Measurements from ENCODE around the gene LHX1. TPM values are rescaled to one million over a fixed set of nuclear protein-coding genes. Genes with fewer than 3 reads are reported as not detected.

Gene LHX1
- total and polyA plus RNA-seq, 4 donors, result not detected

DNA sequence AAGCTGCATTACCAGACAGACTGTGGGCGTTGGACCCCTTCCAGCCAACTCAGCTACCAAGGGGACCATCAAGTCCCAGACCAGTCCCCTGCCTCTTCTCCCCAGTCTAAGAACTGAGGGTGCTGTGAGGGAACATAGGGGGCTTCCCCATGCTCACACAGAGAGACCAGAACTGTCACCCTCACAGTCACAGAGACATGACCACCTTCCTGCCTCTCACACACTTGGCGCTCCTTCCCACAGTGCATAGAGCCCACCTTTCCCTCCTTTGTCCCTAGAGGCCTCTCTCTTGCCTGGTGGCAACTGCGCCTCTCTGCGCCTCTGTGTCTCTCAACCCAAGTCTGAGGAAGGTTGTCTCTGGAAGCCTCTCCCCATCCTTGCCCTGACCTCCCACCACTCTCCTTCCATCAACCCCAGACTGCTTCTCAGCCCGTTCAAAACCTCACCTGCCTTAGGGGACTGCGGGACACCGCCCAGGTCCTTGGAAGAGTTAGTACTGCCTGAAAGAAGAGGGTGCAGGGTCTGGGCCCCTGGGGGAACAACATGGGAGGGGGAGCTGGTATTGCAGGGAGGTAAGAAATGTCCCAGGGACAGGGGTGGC, 6.1 kb upstream of the LHX1 start (continued):
- no peak for TF ChIP-seq FOXA2 (IDR thresholded peaks at IDR 0.05)
- TF ChIP-seq, protein P1, sequence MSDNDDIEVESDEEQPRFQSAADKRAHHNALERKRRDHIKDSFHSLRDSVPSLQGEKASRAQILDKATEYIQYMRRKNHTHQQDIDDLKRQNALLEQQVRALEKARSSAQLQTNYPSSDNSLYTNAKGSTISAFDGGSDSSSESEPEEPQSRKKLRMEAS (IDR thresholded peaks at IDR 0.05), result no peak

DNA sequence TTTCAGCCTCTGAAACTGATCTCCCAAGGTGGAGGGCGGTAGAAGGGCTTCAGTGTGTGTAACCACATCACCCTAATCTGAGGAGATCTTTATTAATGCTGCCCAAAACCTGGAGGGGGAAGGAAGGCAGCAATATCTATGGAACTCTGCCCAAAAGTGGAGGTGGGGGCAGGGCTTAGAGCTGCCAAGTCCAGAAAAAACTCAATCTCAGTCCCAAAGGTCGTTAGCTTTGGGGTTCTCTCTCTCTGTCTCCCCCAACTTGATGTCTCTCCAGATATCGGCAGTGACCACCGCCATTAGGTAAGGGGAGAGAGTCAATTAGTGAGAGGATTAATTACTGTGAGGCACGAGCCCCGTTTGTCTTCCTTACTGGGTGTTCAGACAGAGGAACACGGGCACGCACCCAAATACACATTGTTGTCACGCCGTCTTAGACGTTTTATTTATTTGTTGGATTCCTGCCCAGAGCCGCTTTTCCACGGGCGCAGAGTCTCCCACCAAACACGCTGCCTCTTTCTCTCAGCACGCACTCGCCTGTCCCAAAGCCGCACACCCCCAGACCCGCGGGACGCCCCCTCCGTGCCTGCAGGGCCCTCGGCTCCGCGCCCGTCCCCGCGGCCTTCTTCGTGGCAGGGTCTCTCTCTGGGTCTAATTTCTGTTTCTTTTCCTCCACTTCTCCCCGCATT, 5.4 kb upstream of the LHX1 start:
- Histone ChIP-seq H3K9me3 (ENCODE audit: control insufficient read depth in 4 of 4, low read length in 3 of 4) (no peaks in the 10 kb centered on the region), H3K27me3 (ENCODE audit: control insufficient read depth in 4 of 4, insufficient read depth in 4 of 4, low read length in 3 of 4) (peaks cover 3 to 44% (median 30%) of the 10 kb centered on the region in 4 donors), H3K4me1 (ENCODE audit: control insufficient read depth in 4 of 4, insufficient read depth in 4 of 4, low read length in 3 of 4) (peaks cover 14 to 46% (median 16%) of the 10 kb centered on the region in 4 donors), H3K27ac (ENCODE audit: low read depth in 1 of 2, low read length in 2 of 2) (no peak overlapping the region), H3K9ac (ENCODE audit: low read depth in 1 of 2, low read length in 2 of 2) (no peak overlapping the region), H3K36me3 (ENCODE audit: control insufficient read depth in 4 of 4, insufficient read depth in 3 of 4, low read depth in 1 of 4, low read length in 3 of 4) (no peaks in the 10 kb centered on the region), H3K4me3 (ENCODE audit: low read depth in 1 of 3, low read length in 3 of 3) (peak overlapping the region in 1 of 3 donors; percentile 34)
- no peak for DNase-seq (ENCODE audit: low spot score)
- 8% methylated on average over 30 of the region's 30 CpGs for WGBS
- TF ChIP-seq HNF4A (conservative IDR thresholded peaks at IDR 0.05) (no peak), NR2F2 (IDR thresholded peaks at IDR 0.05) (no peak), EGR1 (IDR thresholded peaks at IDR 0.05; ENCODE audit: low read depth in 2 of 2) (no peak), RAD21 (IDR thresholded peaks at IDR 0.05) (no peak), TAF1 (conservative IDR thresholded peaks at IDR 0.05) (no peak), FOXA1 (IDR thresholded peaks at IDR 0.05) (no peak), RXRA (IDR thresholded peaks at IDR 0.05) (no peak), HNF4G (IDR thresholded peaks at IDR 0.05) (no peak), GABPA (IDR thresholded peaks at IDR 0.05 in 1 of 2, conservative IDR thresholded peaks at IDR 0.05 in 1 of 2) (no peak), YY1 (IDR thresholded peaks at IDR 0.05) (no peak), SP1 (IDR thresholded peaks at IDR 0.05) (no peak), JUND (IDR thresholded peaks at IDR 0.05) (no peak), FOXA2 (IDR thresholded peaks at IDR 0.05) (no peak)
- TF ChIP-seq, protein P2, sequence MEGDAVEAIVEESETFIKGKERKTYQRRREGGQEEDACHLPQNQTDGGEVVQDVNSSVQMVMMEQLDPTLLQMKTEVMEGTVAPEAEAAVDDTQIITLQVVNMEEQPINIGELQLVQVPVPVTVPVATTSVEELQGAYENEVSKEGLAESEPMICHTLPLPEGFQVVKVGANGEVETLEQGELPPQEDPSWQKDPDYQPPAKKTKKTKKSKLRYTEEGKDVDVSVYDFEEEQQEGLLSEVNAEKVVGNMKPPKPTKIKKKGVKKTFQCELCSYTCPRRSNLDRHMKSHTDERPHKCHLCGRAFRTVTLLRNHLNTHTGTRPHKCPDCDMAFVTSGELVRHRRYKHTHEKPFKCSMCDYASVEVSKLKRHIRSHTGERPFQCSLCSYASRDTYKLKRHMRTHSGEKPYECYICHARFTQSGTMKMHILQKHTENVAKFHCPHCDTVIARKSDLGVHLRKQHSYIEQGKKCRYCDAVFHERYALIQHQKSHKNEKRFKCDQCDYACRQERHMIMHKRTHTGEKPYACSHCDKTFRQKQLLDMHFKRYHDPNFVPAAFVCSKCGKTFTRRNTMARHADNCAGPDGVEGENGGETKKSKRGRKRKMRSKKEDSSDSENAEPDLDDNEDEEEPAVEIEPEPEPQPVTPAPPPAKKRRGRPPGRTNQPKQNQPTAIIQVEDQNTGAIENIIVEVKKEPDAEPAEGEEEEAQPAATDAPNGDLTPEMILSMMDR (IDR thresholded peaks at IDR 0.05; ENCODE audit: low read depth, low read length, missing input control), result no peak
- TF ChIP-seq, protein P3, sequence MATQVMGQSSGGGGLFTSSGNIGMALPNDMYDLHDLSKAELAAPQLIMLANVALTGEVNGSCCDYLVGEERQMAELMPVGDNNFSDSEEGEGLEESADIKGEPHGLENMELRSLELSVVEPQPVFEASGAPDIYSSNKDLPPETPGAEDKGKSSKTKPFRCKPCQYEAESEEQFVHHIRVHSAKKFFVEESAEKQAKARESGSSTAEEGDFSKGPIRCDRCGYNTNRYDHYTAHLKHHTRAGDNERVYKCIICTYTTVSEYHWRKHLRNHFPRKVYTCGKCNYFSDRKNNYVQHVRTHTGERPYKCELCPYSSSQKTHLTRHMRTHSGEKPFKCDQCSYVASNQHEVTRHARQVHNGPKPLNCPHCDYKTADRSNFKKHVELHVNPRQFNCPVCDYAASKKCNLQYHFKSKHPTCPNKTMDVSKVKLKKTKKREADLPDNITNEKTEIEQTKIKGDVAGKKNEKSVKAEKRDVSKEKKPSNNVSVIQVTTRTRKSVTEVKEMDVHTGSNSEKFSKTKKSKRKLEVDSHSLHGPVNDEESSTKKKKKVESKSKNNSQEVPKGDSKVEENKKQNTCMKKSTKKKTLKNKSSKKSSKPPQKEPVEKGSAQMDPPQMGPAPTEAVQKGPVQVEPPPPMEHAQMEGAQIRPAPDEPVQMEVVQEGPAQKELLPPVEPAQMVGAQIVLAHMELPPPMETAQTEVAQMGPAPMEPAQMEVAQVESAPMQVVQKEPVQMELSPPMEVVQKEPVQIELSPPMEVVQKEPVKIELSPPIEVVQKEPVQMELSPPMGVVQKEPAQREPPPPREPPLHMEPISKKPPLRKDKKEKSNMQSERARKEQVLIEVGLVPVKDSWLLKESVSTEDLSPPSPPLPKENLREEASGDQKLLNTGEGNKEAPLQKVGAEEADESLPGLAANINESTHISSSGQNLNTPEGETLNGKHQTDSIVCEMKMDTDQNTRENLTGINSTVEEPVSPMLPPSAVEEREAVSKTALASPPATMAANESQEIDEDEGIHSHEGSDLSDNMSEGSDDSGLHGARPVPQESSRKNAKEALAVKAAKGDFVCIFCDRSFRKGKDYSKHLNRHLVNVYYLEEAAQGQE (IDR thresholded peaks at IDR 0.05), result no peak
- TF ChIP-seq, protein P1 (IDR thresholded peaks at IDR 0.05), result no peak
- TF ChIP-seq, protein P4, sequence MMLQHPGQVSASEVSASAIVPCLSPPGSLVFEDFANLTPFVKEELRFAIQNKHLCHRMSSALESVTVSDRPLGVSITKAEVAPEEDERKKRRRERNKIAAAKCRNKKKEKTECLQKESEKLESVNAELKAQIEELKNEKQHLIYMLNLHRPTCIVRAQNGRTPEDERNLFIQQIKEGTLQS (IDR thresholded peaks at IDR 0.05), result no peak
- TF ChIP-seq, protein P5, sequence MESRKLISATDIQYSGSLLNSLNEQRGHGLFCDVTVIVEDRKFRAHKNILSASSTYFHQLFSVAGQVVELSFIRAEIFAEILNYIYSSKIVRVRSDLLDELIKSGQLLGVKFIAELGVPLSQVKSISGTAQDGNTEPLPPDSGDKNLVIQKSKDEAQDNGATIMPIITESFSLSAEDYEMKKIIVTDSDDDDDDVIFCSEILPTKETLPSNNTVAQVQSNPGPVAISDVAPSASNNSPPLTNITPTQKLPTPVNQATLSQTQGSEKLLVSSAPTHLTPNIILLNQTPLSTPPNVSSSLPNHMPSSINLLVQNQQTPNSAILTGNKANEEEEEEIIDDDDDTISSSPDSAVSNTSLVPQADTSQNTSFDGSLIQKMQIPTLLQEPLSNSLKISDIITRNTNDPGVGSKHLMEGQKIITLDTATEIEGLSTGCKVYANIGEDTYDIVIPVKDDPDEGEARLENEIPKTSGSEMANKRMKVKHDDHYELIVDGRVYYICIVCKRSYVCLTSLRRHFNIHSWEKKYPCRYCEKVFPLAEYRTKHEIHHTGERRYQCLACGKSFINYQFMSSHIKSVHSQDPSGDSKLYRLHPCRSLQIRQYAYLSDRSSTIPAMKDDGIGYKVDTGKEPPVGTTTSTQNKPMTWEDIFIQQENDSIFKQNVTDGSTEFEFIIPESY (IDR thresholded peaks at IDR 0.05), result no peak
